ENCODE data around the gene MT1F.

Gene MT1F

DNA sequence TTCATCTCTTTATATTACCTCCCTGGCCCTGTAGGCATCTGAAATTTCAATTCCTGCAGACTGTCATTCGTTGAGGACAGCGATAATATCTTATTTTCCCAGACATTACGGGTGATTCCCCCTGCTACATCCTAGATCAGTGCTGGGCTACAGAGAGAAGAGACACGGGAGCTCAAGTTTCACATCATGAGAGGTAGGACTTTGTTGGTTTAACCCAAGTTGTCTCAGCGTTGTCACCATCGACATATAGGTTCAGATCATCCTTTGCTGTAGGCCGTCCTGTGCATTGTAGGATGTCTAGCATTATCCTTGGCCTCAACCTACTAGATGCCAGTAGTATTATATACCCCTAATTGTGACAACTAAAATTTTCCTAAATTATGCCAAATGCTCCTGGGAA lies 43.8 kb downstream of the MT1F start:
- no peak for DNase-seq

DNA sequence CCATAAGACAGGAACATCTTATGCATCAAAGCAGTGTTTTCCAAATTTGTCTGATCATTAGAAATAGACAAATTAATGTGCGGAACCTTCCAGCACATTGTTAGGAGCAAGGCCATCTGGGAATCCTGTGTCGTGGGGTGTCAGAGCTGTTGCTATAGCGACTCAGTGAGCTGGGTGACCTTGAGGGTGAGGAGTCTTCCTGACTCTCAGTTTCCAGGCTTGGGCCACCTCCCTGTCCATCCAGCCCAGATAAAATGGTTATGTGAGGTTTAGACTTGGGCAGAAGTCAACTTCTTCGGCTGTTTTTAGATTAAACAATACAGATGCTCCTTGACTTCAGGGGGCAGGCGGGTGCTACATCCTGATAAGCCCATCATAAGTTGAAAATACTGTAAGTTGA lies 45.1 kb downstream of the MT1F start:
- DNase-seq: no peak

Data from T-helper 9 cell (primary cell).